GM21619 (cell line): Measurements from ENCODE around the gene FRMD4B.

ENCODE experiments used
- ATAC-seq: cut with Tn5 transposase; IDR thresholded peaks from one replicate; pipeline ENCODE4 v1.9.1; 2021; ENCODE audit not compliant: unreplicated experiment

FRMD4B gene

GRCh38 chr3:69142090-69142489, 243.8 kb downstream of the FRMD4B start:
- no peak for ATAC-seq

GRCh38 chr3:69141313-69141712, 244.6 kb downstream of the FRMD4B start:
- ATAC-seq = no peak

GRCh38 chr3:69137412-69137811, 248.5 kb downstream of the FRMD4B start:
- no peak for ATAC-seq

- no peak for ATAC-seq
These were observed 248.9 kb downstream of the FRMD4B start for GRCh38 chr3:69137005-69137404.

GRCh38 chr3:69130689-69131088, 255.2 kb downstream of the FRMD4B start:
- peak; percentile 93 for ATAC-seq

- no peak for ATAC-seq
These were observed 256.4 kb downstream of the FRMD4B start for GRCh38 chr3:69129531-69129930.

- no peak for ATAC-seq
These were observed 257.4 kb downstream of the FRMD4B start for GRCh38 chr3:69128509-69128908.

GRCh38 chr3:69126999-69127398, 258.9 kb downstream of the FRMD4B start:
- no peak for ATAC-seq

- ATAC-seq = no peak
These were observed 259.7 kb downstream of the FRMD4B start for GRCh38 chr3:69126216-69126615.

GRCh38 chr3:69122403-69122802, 263.5 kb downstream of the FRMD4B start, which contains the start of gene LMOD3:
TSS of gene LMOD3 (minus strand) at chr3:69122595. CDS start at chr3:69122386, 209 bp downstream.
- ATAC-seq = no peak

GRCh38 chr3:69121950-69122349, 263.9 kb downstream of the FRMD4B start:
- ATAC-seq = no peak

GRCh38 chr3:69121513-69121912, 264.4 kb downstream of the FRMD4B start:
- no peak for ATAC-seq

- ATAC-seq = peak; percentile 85
These were observed 264.9 kb downstream of the FRMD4B start for GRCh38 chr3:69120879-69121464.
